ENCODE results near the gene PDE10A. TPM values are rescaled to one million over a fixed set of nuclear protein-coding genes. Genes with fewer than 3 reads are reported as not detected.
"Not testable (repeated sequence)": the region's sequence is repeated elsewhere in the genome, so short reads cannot be mapped to it uniquely, and the experiment has no call there.

Gene PDE10A
- total and polyA plus RNA-seq, 8 donors, result 0.78 to 58.2 (median 4.0) TPM; not detected in 1

- H3K36me3 ChIP-seq, result no peaks in the 10 kb centered on the region
- H3K4me3 ChIP-seq, result no peak overlapping the region
- no peaks in the 10 kb centered on the region for H3K4me1 ChIP-seq
- no peaks in the 10 kb centered on the region for H3K9me3 ChIP-seq
- TF ChIP-seq EP300 (IDR thresholded peaks at IDR 0.05) (no peak), POLR2A (IDR thresholded peaks at IDR 0.05) (no peak), POLR2AphosphoS5 (IDR thresholded peaks at IDR 0.05) (no peak), CTCF (IDR thresholded peaks at IDR 0.05) (no peak)
- DNase-seq, result peak in 1 of 2 donors; percentile 9
- 20 to 41% (median 23%) methylated on average over 2 of the region's 2 CpGs for WGBS, 5 donors
- no peak overlapping the region for H3K27ac ChIP-seq
- H3K27me3 ChIP-seq, result no peaks in the 10 kb centered on the region
- intact Hi-C loops (cut with DNase I; ENCODE audit: low total_unique reads), result no loop called here
Observed at GRCh38 chr6:165508321-165508869, 154.6 kb downstream of the PDE10A start.

- TF ChIP-seq EP300 (IDR thresholded peaks at IDR 0.05) (no peak), POLR2A (IDR thresholded peaks at IDR 0.05) (no peak), CTCF (IDR thresholded peaks at IDR 0.05) (no peak), POLR2AphosphoS5 (IDR thresholded peaks at IDR 0.05) (no peak)
- Histone ChIP-seq H3K4me1 (no peaks in the 10 kb centered on the region), H3K9me3 (no peaks in the 10 kb centered on the region), H3K27me3 (no peaks in the 10 kb centered on the region), H3K36me3 (no peaks in the 10 kb centered on the region), H3K4me3 (no peak overlapping the region), H3K27ac (no peak overlapping the region)
- DNase-seq, result no peak
- 32 to 73% (median 44%) methylated on average over 2 of the region's 2 CpGs for WGBS, 5 donors
- intact Hi-C loops (cut with DNase I; ENCODE audit: low total_unique reads), result no loop called here
Observed at GRCh38 chr6:165506657-165507056, 156.4 kb downstream of the PDE10A start.

- H3K36me3 ChIP-seq; H3K27me3 ChIP-seq; H3K4me3 ChIP-seq; H3K4me1 ChIP-seq; intact Hi-C loops (cut with DNase I; ENCODE audit: low total_unique reads); H3K9me3 ChIP-seq; H3K27ac ChIP-seq: not testable (repeated sequence)
- 71 to 85% (median 76%) methylated on average over 6 of the region's 6 CpGs for whole genome bisulfite sequencing, 5 donors
- peak in 1 of 2 donors; percentile 8 for DNase-seq
Observed at GRCh38 chr6:165500214-165500907, 162.7 kb downstream of the PDE10A start.

GRCh38 chr6:165497472-165497871 is 165.6 kb downstream of the PDE10A start:
- Histone ChIP-seq H3K4me3 (no peak overlapping the region), H3K27ac (no peak overlapping the region), H3K4me1 (no peaks in the 10 kb centered on the region), H3K27me3 (no peaks in the 10 kb centered on the region), H3K9me3 (no peaks in the 10 kb centered on the region), H3K36me3 (no peaks in the 10 kb centered on the region)
- no peak for TF ChIP-seq POLR2A (IDR thresholded peaks at IDR 0.05)
- TF ChIP-seq CTCF (IDR thresholded peaks at IDR 0.05), result no peak
- TF ChIP-seq POLR2AphosphoS5 (IDR thresholded peaks at IDR 0.05), result no peak
- TF ChIP-seq EP300 (IDR thresholded peaks at IDR 0.05), result no peak
- WGBS, 5 donors, result 79 to 86% (median 84%) methylated on average over 4 of the region's 4 CpGs
- intact Hi-C loops (cut with DNase I; ENCODE audit: low total_unique reads), result no loop called here
- DNase-seq, result no peak
